H1 (cell line): Measurements from ENCODE around the gene TBC1D19. TPM values are rescaled to one million over a fixed set of nuclear protein-coding genes. Genes with fewer than 3 reads are reported as not detected.
A peak's percentile ranks its signal among the peaks of the same experiment; 100 is the strongest.

Experiments used
- CTCF ChIA-PET: fragments of 300-600 bp; sonication (Branson Sonifier 250); formaldehyde crosslinking; loops from one replicate; lab custom pipeline; 2021; ENCODE audit not compliant: partially characterized antibody; lab: Charles Lee
- POLR2A ChIA-PET: fragments of 300-600 bp; sonication (Branson Sonifier 250); formaldehyde crosslinking; loops from one replicate; lab custom pipeline; 2021; ENCODE audit warnings: inconsistent platforms; ENCODE audit not compliant: partially characterized antibody; lab: Charles Lee
- DNase-seq, 2 experiments: peaks; one replicate each; pipeline versions ENCODE4 v3.0.0 to v3.0.0-alpha.2; 2010 to 2022; ENCODE audit warnings: low spot score in 2 of 2, low read depth in 1 of 2, mixed read lengths in 1 of 2
- FAIRE-seq: peaks from 2 replicates; lab custom pipeline; 2011; peaks lifted over from hg19 to GRCh38; lab: Jason Lieb, UNC
- H2AFZ ChIP-seq: 2 replicates; pipeline ENCODE4 v1.8.1; 2012; ENCODE audit warnings: low read length, inconsistent platforms
- H2AK5ac ChIP-seq: 2 replicates; pipeline ENCODE4 v1.6.1; 2013; ENCODE audit warnings: low read depth, low read length
- H2BK120ac ChIP-seq: replicated peaks from 2 replicates; pipeline ENCODE3; 2013; ENCODE audit warnings: low read depth, low read length, inconsistent platforms
- H2BK12ac ChIP-seq: 2 replicates; pipeline ENCODE4 v1.6.1; 2013; ENCODE audit warnings: low read depth, low read length
- H2BK15ac ChIP-seq: 2 replicates; pipeline ENCODE4 v1.6.1; 2013; ENCODE audit warnings: low read length
- H2BK20ac ChIP-seq: 2 replicates; pipeline ENCODE4 v1.6.1; 2013; ENCODE audit warnings: low read length
- H2BK5ac ChIP-seq: 2 replicates; pipeline ENCODE4 v1.6.1; 2013; ENCODE audit warnings: low read depth, low read length
- H3K14ac ChIP-seq: 2 replicates; pipeline ENCODE4 v1.6.1; 2013; ENCODE audit warnings: inconsistent platforms; ENCODE audit not compliant: insufficient read length
- H3K18ac ChIP-seq: 2 replicates; pipeline ENCODE4 v1.6.1; 2013; ENCODE audit warnings: low read length; ENCODE audit errors: extremely low read depth
- H3K23ac ChIP-seq: 2 replicates; pipeline ENCODE4 v1.6.1; 2013; ENCODE audit warnings: inconsistent platforms; ENCODE audit not compliant: insufficient read length
- H3K23me2 ChIP-seq: 2 replicates; pipeline ENCODE4 v1.6.1; 2013; ENCODE audit warnings: low read depth, low read length
- H3K27ac ChIP-seq: 2 replicates; pipeline ENCODE4 v1.6.1; 2011; ENCODE audit warnings: low read depth, low read length, inconsistent platforms
- H3K27me3 ChIP-seq, 4 experiments: replicated peaks in 1 of 4; 1 replicate in 1 of 4; 2 replicates in 3 of 4; pipeline versions ENCODE4 v1.6.1 to v1.8.1; 2011 to 2013; ENCODE audit warnings: low read length in 3 of 4, mild to moderate bottlenecking in 3 of 4, inconsistent platforms in 2 of 4, mixed read lengths in 2 of 4, moderate library complexity in 1 of 4; ENCODE audit not compliant: control insufficient read depth in 3 of 4, insufficient read depth in 3 of 4; ENCODE audit errors: extremely low read depth in 1 of 4
- H3K36me3 ChIP-seq, 4 experiments: 2 replicates each; pipeline versions ENCODE4 v1.6.1 to v1.8.1; 2011 to 2013; ENCODE audit warnings: mild to moderate bottlenecking in 4 of 4, low read length in 3 of 4, moderate library complexity in 2 of 4, control low read depth in 1 of 4, inconsistent platforms in 1 of 4; ENCODE audit not compliant: insufficient read depth in 4 of 4, control insufficient read depth in 2 of 4
- H3K4ac ChIP-seq: replicated peaks from 2 replicates; pipeline ENCODE3; 2013; ENCODE audit warnings: low read length, low read depth, mixed read lengths, inconsistent platforms; ENCODE audit not compliant: insufficient read length
- H3K4me1 ChIP-seq, 4 experiments: replicated peaks in 1 of 4; 1 replicate in 1 of 4; 2 replicates in 3 of 4; pipeline versions ENCODE4 v1.6.1 to v1.8.1; 2011 to 2013; ENCODE audit warnings: low read length in 3 of 4, inconsistent platforms in 2 of 4, mixed read lengths in 1 of 4; ENCODE audit not compliant: insufficient read depth in 4 of 4, control insufficient read depth in 3 of 4
- H3K4me2 ChIP-seq, 2 experiments: 2 replicates each; pipeline versions ENCODE4 v1.6.1 to v1.8.1; 2011 to 2013; ENCODE audit warnings: low read depth in 2 of 2, low read length in 2 of 2, control low read depth in 1 of 2, inconsistent platforms in 1 of 2, mild to moderate bottlenecking in 1 of 2; ENCODE audit not compliant: insufficient read depth in 1 of 2
- H3K4me3 ChIP-seq, 4 experiments: fragments of 200-600, 300-600 bp in 1 of 4; sonication (generic), shearing (Covaris generic), sonication (Bioruptor Twin) in 1 of 4; 2 replicates each; pipeline versions ENCODE4 v1.5.1 to v1.8.1; 2011 to 2016; ENCODE audit warnings: low read length in 4 of 4, low read depth in 3 of 4, control low read depth in 2 of 4, inconsistent platforms in 2 of 4, mild to moderate bottlenecking in 2 of 4, mixed read lengths in 1 of 4, moderate library complexity in 1 of 4; ENCODE audit not compliant: insufficient read depth in 2 of 4; ENCODE audit errors: extremely low read depth in 1 of 4
- H3K56ac ChIP-seq: replicated peaks from 2 replicates; pipeline ENCODE3; 2013; ENCODE audit warnings: low read depth, mild to moderate bottlenecking, mixed read lengths, low read length, inconsistent platforms; ENCODE audit not compliant: insufficient read length
- H3K79me1 ChIP-seq: 2 replicates; pipeline ENCODE4 v1.6.1; 2013; ENCODE audit warnings: low read depth, low read length, control low read depth
- H3K79me2 ChIP-seq, 2 experiments: 2 replicates each; pipeline versions ENCODE4 v1.6.1 to v1.8.1; 2012 to 2013; ENCODE audit warnings: low read length in 2 of 2, mild to moderate bottlenecking in 2 of 2, inconsistent platforms in 1 of 2; ENCODE audit not compliant: insufficient read depth in 2 of 2, control insufficient read depth in 1 of 2
- H3K9ac ChIP-seq, 4 experiments: replicated peaks in 1 of 4; 1 replicate in 1 of 4; 2 replicates in 3 of 4; pipeline versions ENCODE4 v1.6.1 to v1.8.1; 2011 to 2013; ENCODE audit warnings: low read depth in 3 of 4, low read length in 3 of 4, control low read depth in 2 of 4, mild to moderate bottlenecking in 2 of 4, moderate library complexity in 2 of 4, inconsistent platforms in 1 of 4; ENCODE audit errors: extremely low read depth in 1 of 4
- H3K9me3 ChIP-seq, 2 experiments: 2 replicates each; pipeline versions ENCODE4 v1.6.1 to v1.8.1; 2012 to 2013; ENCODE audit warnings: mild to moderate bottlenecking in 2 of 2, moderate library complexity in 2 of 2, control low read depth in 1 of 2, inconsistent platforms in 1 of 2, low read depth in 1 of 2, low read length in 1 of 2, mixed read lengths in 1 of 2; ENCODE audit not compliant: insufficient read depth in 2 of 2
- H4K20me1 ChIP-seq, 2 experiments: replicated peaks in 1 of 2; 2 replicates each; pipeline versions ENCODE3 to v1.8.1; 2011 to 2013; ENCODE audit warnings: inconsistent platforms in 2 of 2, low read length in 2 of 2, mild to moderate bottlenecking in 1 of 2; ENCODE audit not compliant: insufficient read depth in 2 of 2, control insufficient read depth in 1 of 2
- H4K5ac ChIP-seq: 2 replicates; pipeline ENCODE4 v1.6.1; 2013; ENCODE audit warnings: low read length, low read depth, mixed read lengths, inconsistent platforms; ENCODE audit not compliant: insufficient read length
- H4K8ac ChIP-seq: 2 replicates; pipeline ENCODE4 v1.8.0; 2013; ENCODE audit warnings: mild to moderate bottlenecking, moderate library complexity, low read length, inconsistent platforms; ENCODE audit not compliant: insufficient read depth; ENCODE audit errors: extremely low read depth
- H4K91ac ChIP-seq: replicated peaks from 2 replicates; pipeline ENCODE3; 2013; ENCODE audit warnings: low read length, mixed read lengths, inconsistent platforms; ENCODE audit not compliant: insufficient read length
- RBBP5 ChIP-seq: IDR thresholded peaks from 2 replicates; pipeline ENCODE4 v1.7.1; 2012; ENCODE audit warnings: low read depth, mild to moderate bottlenecking, inconsistent platforms, low read length, moderate library complexity, borderline replicate concordance
- WGBS, 2 experiments: shearing (Covaris generic) in 1 of 2; methylation state at CpG; one replicate each; pipeline versions ENCODE4 v1.1.6 to v1.1.7; 2013 to 2015; ENCODE audit warnings: low lambda C conversion rate in 2 of 2, mixed read lengths in 2 of 2, inconsistent platforms in 1 of 2, low coverage in 1 of 2, missing lambda C conversion rate in 1 of 2; ENCODE audit not compliant: insufficient replicate concordance in 2 of 2, insufficient coverage in 1 of 2, insufficient read length in 1 of 2; ENCODE audit errors: extremely low coverage in 1 of 2, missing lambda C conversion rate in 1 of 2; 5-methylcytosine and 5-hydroxymethylcytosine counted together
- polyA plus RNA-seq, 7 experiments: library from polyadenylated mRNA; depleted of rRNA in 3 of 7; stranded (reverse) in 5 of 7; unstranded in 2 of 7; fragments of >200 nt in 5 of 7; fragments of 200-250 nt in 2 of 7; gene quantifications; 1 replicate in 5 of 7; 2 replicates in 1 of 7; 4 replicates in 1 of 7; pipeline versions ENCODE4 v1.2.1 to v1.2.3, GENCODE V29; 2011 to 2013; ENCODE audit warnings: missing spikeins in 2 of 7, mixed read lengths in 2 of 7
- total RNA-seq: library from RNA; stranded (reverse); fragmentation: NEBNext Ultra II Directional; extraction: Animal tissue kit (Norgen Biotek cat#: 25700); gene quantifications from 2 replicates; pipeline ENCODE4 v1.2.1, GENCODE V29; 2021
- TF ChIP-seq, protein P1 (sequence below): IDR thresholded peaks from 2 replicates; pipeline ENCODE4 v1.6.1; 2012; ENCODE audit warnings: inconsistent platforms
- TF ChIP-seq, protein P2 (sequence below): IDR thresholded peaks from 2 replicates; pipeline ENCODE4 v1.6.1; 2012; ENCODE audit warnings: inconsistent platforms

Gene TBC1D19
- total and polyA plus RNA-seq, 2 of the 8 experiments (the other 6 are each of a cell fraction or from before 2014, with no cell fraction given), result 1.9 to 3.5 TPM

DNA sequence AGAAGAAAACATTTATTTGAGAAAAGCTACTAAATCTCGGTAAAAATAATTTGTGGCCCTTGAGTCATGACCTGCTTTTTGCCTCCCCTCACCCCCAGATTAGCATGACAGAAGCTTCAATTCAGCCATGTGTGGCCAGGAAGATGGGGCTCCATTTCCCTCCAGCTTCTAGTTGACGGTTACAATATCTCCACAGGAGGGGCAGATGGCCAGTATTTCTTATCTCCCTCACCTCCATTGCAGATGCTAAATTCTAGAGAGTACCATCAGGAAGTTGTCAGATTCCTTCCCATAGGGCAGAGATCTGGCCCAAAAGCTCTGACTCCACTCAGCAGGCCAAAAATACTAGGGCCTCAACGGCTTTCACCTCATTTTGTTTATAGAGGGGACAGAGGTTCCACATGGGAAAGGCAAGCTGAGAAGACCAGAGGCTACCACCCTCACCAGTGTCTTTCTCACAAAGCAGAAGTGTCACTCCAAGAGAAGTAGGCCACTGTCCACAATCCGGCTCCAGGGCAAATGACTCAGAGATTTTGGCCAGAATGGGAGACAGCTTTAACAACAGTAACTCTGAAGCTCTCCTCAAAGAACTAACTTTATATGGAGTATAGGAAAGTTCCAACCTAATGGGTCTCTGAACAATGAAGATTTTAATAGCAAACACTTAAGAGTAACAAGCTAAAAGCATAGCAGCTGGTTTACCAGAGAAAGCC is 108.3 kb downstream of the TBC1D19 start:
- 77% methylated on average over 4 of the region's 4 CpGs; no CpG with 5 or more reads in 1 of the 2 experiments for WGBS, 2 experiments
- POLR2A ChIA-PET, result no interaction called here
- FAIRE-seq, result no peak

More for the DNA sequence above, 108.3 kb downstream of the TBC1D19 start:
- Histone ChIP-seq H3K23me2 (no peaks in the 10 kb centered on the region), H3K4me3 (no peak overlapping the region), H3K27me3 (no peaks in the 10 kb centered on the region), H3K4me2 (no peak overlapping the region), H3K18ac (no peak overlapping the region), H2BK5ac (peak overlapping the region; percentile 68; the same call in 1 of the 2 replicates), H3K36me3 (peaks cover 0 to 3% (median 0%) of the 10 kb centered on the region in 4 experiments; a peak in 1 of 8 replicates), H3K14ac (no peak overlapping the region), H3K79me1 (no peaks in the 10 kb centered on the region), H3K27ac (no peak overlapping the region), H2BK15ac (no peak overlapping the region), H3K9me3 (peaks cover 12 to 13% of the 10 kb centered on the region in 2 experiments; a peak in 3 of 4 replicates), H3K23ac (no peak overlapping the region), H4K20me1 (no peaks in the 10 kb centered on the region), H4K91ac (no peak overlapping the region), H2AFZ (no peak overlapping the region), H4K8ac (no peak overlapping the region), H3K4ac (no peak overlapping the region), H4K5ac (no peak overlapping the region), H3K4me1 (no peaks in the 10 kb centered on the region), H2AK5ac (no peak overlapping the region), H2BK120ac (peak overlapping the region; percentile 28), H2BK12ac (peak overlapping the region; percentile 50; the same call in 1 of the 2 replicates), H3K9ac (no peak overlapping the region), H2BK20ac (no peak overlapping the region), H3K79me2 (no peaks in the 10 kb centered on the region), H3K56ac (no peak overlapping the region)
- no peak for TF ChIP-seq RBBP5
- TF ChIP-seq, protein P1, sequence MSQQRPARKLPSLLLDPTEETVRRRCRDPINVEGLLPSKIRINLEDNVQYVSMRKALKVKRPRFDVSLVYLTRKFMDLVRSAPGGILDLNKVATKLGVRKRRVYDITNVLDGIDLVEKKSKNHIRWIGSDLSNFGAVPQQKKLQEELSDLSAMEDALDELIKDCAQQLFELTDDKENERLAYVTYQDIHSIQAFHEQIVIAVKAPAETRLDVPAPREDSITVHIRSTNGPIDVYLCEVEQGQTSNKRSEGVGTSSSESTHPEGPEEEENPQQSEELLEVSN, result peak; percentile 88
- TF ChIP-seq, protein P2, sequence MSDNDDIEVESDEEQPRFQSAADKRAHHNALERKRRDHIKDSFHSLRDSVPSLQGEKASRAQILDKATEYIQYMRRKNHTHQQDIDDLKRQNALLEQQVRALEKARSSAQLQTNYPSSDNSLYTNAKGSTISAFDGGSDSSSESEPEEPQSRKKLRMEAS, result peak; percentile 79
- CTCF ChIA-PET, result interaction anchor here (1.1 to 1.8 kb wide), 2 partner anchors 9 to 318 kb away, joined by 3 to 6 read pairs; no protein-coding TSS in a partner anchor
- peak in 1 of 2 experiments; percentile 5 for DNase-seq
